HepG2 (cell line): ENCODE results near the gene ITPR1. TPM values are rescaled to one million over a fixed set of nuclear protein-coding genes. Genes with fewer than 3 reads are reported as not detected.

ENCODE experiments used
- ATAC-seq: fragments of 200-7000 bp; cut with Tn5 transposase; 3 replicates; pipeline ENCODE4 v1.9.1; 2020; ENCODE audit warnings: mild to moderate bottlenecking, moderate library complexity
- BruUV-seq: library from RNA; stranded (reverse); fragments of 400-500 nt; replicated peaks from 2 replicates; lab custom pipeline; 2021; lab: Mats Ljungman, UMichigan
- CTCF ChIA-PET: fragments of 300-600 bp; formaldehyde crosslinking; extraction: SDS; loops from one replicate; lab custom pipeline; 2021; ENCODE audit warnings: low total read pairs, inconsistent platforms, low intra/inter-chr PET ratio; lab: Yijun Ruan, JAX
- POLR2A ChIA-PET: fragments of 350-600 bp; sonication (Branson Sonifier 250); formaldehyde crosslinking; loops from one replicate; lab custom pipeline; 2020; ENCODE audit warnings: antibody characterized with exemption, inconsistent platforms; lab: Yijun Ruan, JAX
- DNase-seq: peaks from one replicate; pipeline ENCODE4 v3.0.0-alpha.2; 2015; ENCODE audit warnings: low spot score
- FAIRE-seq: peaks from 3 replicates; lab custom pipeline; 2011; peaks lifted over from hg19 to GRCh38; lab: Jason Lieb, UNC
- H2AFZ ChIP-seq: one replicate; pipeline ENCODE4 v1.6.1; 2011; ENCODE audit warnings: low read length, inconsistent platforms
- H3K27ac ChIP-seq: fragments of 300-600 bp; 3 replicates; pipeline ENCODE4 v1.8.0; 2011; ENCODE audit warnings: mixed run types, mild to moderate bottlenecking, mixed read lengths, low read length, inconsistent platforms; ENCODE audit not compliant: insufficient read depth; ENCODE audit errors: extremely low read length
- H3K27me3 ChIP-seq, 2 experiments: fragments of 200-600 bp in 1 of 2; 2 replicates in 1 of 2; 3 replicates in 1 of 2; pipeline versions ENCODE4 v1.6.0 to v1.8.0; 2011; ENCODE audit warnings: low read length in 2 of 2, mild to moderate bottlenecking in 2 of 2, moderate library complexity in 2 of 2, inconsistent platforms in 1 of 2; ENCODE audit not compliant: insufficient read depth in 2 of 2, control insufficient read depth in 1 of 2
- H3K36me3 ChIP-seq, 2 experiments: fragments of 200-600 bp in 1 of 2; replicated peaks in 1 of 2; 2 replicates in 1 of 2; 3 replicates in 1 of 2; pipeline versions ENCODE4 v1.5.1 to v1.8.0; 2011; ENCODE audit warnings: low read length in 2 of 2, inconsistent platforms in 1 of 2; ENCODE audit not compliant: insufficient read depth in 2 of 2, control insufficient read depth in 1 of 2
- H3K4me1 ChIP-seq: 2 replicates; pipeline ENCODE4 v1.5.1; 2012; ENCODE audit warnings: low read length, inconsistent platforms; ENCODE audit not compliant: insufficient read depth
- H3K4me2 ChIP-seq: 2 replicates; pipeline ENCODE4 v1.6.0; 2011; ENCODE audit warnings: low read depth, low read length, inconsistent platforms
- H3K4me3 ChIP-seq, 3 experiments: fragments of 200-600 bp in 1 of 3; sonication (generic), shearing (Covaris generic) in 1 of 3; replicated peaks in 1 of 3; 2 replicates each; pipeline ENCODE4 v1.5.1; 2011 to 2016; ENCODE audit warnings: low read length in 3 of 3, inconsistent platforms in 2 of 3, low read depth in 2 of 3, mild to moderate bottlenecking in 2 of 3, control low read depth in 1 of 3, mixed read lengths in 1 of 3; ENCODE audit not compliant: insufficient read depth in 1 of 3
- H3K79me2 ChIP-seq: one replicate; pipeline ENCODE4 v1.6.1; 2011; ENCODE audit warnings: low read length, inconsistent platforms; ENCODE audit not compliant: insufficient read depth
- H3K9ac ChIP-seq: 2 replicates; pipeline ENCODE4 v1.6.0; 2011; ENCODE audit warnings: mild to moderate bottlenecking, low read depth, low read length, inconsistent platforms; ENCODE audit not compliant: insufficient read depth
- H3K9me3 ChIP-seq: 2 replicates; pipeline ENCODE4 v1.5.1; 2012; ENCODE audit warnings: mild to moderate bottlenecking, low read length
- H4K20me1 ChIP-seq: 2 replicates; pipeline ENCODE4 v1.6.0; 2011; ENCODE audit warnings: inconsistent platforms, mild to moderate bottlenecking, low read length, moderate library complexity; ENCODE audit not compliant: insufficient read depth
- E2F1 ChIP-seq: sonication (generic); formaldehyde crosslinking; IDR thresholded peaks from 2 replicates; pipeline ENCODE4 v1.5.0; 2020; ENCODE audit warnings: missing genetic modification reagents
- GRHL1 ChIP-seq: sonication (generic); formaldehyde crosslinking; conservative IDR thresholded peaks from 2 replicates; pipeline ENCODE4 v1.8.0; 2022; ENCODE audit warnings: missing genetic modification reagents
- HNRNPK ChIP-seq: fragments of 200-400 bp; formaldehyde crosslinking; IDR thresholded peaks from 2 replicates; pipeline ENCODE4 v1.6.1; 2018; ENCODE audit warnings: low read length, low read depth, moderate library complexity, mild to moderate bottlenecking; ENCODE audit not compliant: poor library complexity, severe bottlenecking
- HNRNPLL ChIP-seq: fragments of 200-400 bp; formaldehyde crosslinking; IDR thresholded peaks from 2 replicates; pipeline ENCODE4 v1.6.1; 2017; ENCODE audit warnings: mild to moderate bottlenecking, low read depth, low read length; ENCODE audit not compliant: poor library complexity, severe bottlenecking
- NFKBIZ ChIP-seq: IDR thresholded peaks from 2 replicates; pipeline ENCODE4 v1.6.1; 2018; ENCODE audit warnings: missing genetic modification reagents, missing compliant biosample characterization
- RARA ChIP-seq: IDR thresholded peaks from 2 replicates; pipeline ENCODE4 v1.6.1; 2016; ENCODE audit warnings: missing genetic modification reagents, missing compliant biosample characterization
- RBAK ChIP-seq: sonication (generic); formaldehyde crosslinking; IDR thresholded peaks from 2 replicates; pipeline ENCODE4 v1.5.1; 2020; ENCODE audit warnings: mild to moderate bottlenecking, missing genetic modification reagents
- RERE ChIP-seq: IDR thresholded peaks from 2 replicates; pipeline ENCODE4 v1.6.1; 2016; ENCODE audit warnings: low read depth, missing genetic modification reagents, missing compliant biosample characterization
- SOX13 ChIP-seq, 3 experiments: fragments of 450-650 bp in 1 of 3; sonication (generic) in 1 of 3; formaldehyde crosslinking in 1 of 3; IDR thresholded peaks in 2 of 3; conservative IDR thresholded peaks in 1 of 3; 2 replicates each; pipeline versions ENCODE4 v1.5.0 to v1.6.1; 2016 to 2020; ENCODE audit warnings: antibody characterized with exemption in 1 of 3, mild to moderate bottlenecking in 1 of 3, missing compliant biosample characterization in 1 of 3, missing genetic modification reagents in 1 of 3, moderate library complexity in 1 of 3
- SRF ChIP-seq: IDR thresholded peaks from 2 replicates; pipeline ENCODE4 v1.6.1; 2011; ENCODE audit warnings: mild to moderate bottlenecking, low read depth, low read length, moderate library complexity
- TEAD2 ChIP-seq: sonication (generic); formaldehyde crosslinking; IDR thresholded peaks from 2 replicates; pipeline ENCODE4 v1.9.0; 2021; ENCODE audit warnings: missing genetic modification reagents
- ZIK1 ChIP-seq: sonication (generic); formaldehyde crosslinking; IDR thresholded peaks from 2 replicates; pipeline ENCODE4 v1.5.0; 2020; ENCODE audit warnings: mild to moderate bottlenecking, low read depth, missing genetic modification reagents, borderline replicate concordance
- ZNF124 ChIP-seq: sonication (generic); formaldehyde crosslinking; IDR thresholded peaks from 2 replicates; pipeline ENCODE4 v1.4.0; 2020; ENCODE audit warnings: missing genetic modification reagents
- ZNF136 ChIP-seq: sonication (generic); formaldehyde crosslinking; IDR thresholded peaks from 2 replicates; pipeline ENCODE4 v1.8.1; 2022; ENCODE audit warnings: low read depth, mild to moderate bottlenecking, moderate library complexity, missing genetic modification reagents
- ZNF282 ChIP-seq: fragments of 450-650 bp; IDR thresholded peaks from 2 replicates; pipeline ENCODE4 v1.6.1; 2018; ENCODE audit not compliant: partially characterized antibody
- ZNF546 ChIP-seq: sonication (generic); formaldehyde crosslinking; conservative IDR thresholded peaks from 2 replicates; pipeline ENCODE4 v1.8.1; 2023; ENCODE audit warnings: mild to moderate bottlenecking, missing genetic modification reagents
- ZNF672 ChIP-seq: sonication (generic); formaldehyde crosslinking; IDR thresholded peaks from 2 replicates; pipeline ENCODE4 v1.8.1; 2022; ENCODE audit warnings: missing genetic modification reagents
- WGBS: methylation state at CpG from one replicate; pipeline ENCODE4 v1.1.6; 2017; ENCODE audit warnings: low lambda C conversion rate; 5-methylcytosine and 5-hydroxymethylcytosine counted together
- in situ Hi-C: cut with HindIII; loops from 2 replicates; pipeline ENCODE4 v1.10.0; 2017; ENCODE audit warnings: low pct_unique_long_range_greater_than_20kb; ENCODE audit not compliant: extremely low pct_ligation_motif_present
- intact Hi-C: fragments of 100-400 bp; cut with micrococcal nuclease; formaldehyde crosslinking; loops from one replicate; pipeline ENCODE4 v1.10.0; 2022; ENCODE audit not compliant: unreplicated experiment
- polyA plus RNA-seq, 8 experiments: library from polyadenylated mRNA; depleted of rRNA in 3 of 8; stranded (reverse) in 7 of 8; unstranded in 1 of 8; fragments of >200 nt; fragmentation: Illumina TruSeq in 4 of 8; extraction: Trizol in 4 of 8; gene quantifications; 2 replicates each; pipeline versions ENCODE4 v1.2.1 to v1.2.3, GENCODE V29; 2011 to 2016; ENCODE audit warnings: low read depth in 4 of 8, missing spikeins in 1 of 8, mixed read lengths in 1 of 8; ENCODE audit not compliant: insufficient read depth in 1 of 8
- total RNA-seq, 5 experiments: library from RNA; depleted of rRNA; stranded (reverse); fragments of >200 nt; fragmentation: Illumina TruSeq; extraction: Trizol; gene quantifications; 2 replicates each; pipeline ENCODE4 v1.2.3, GENCODE V29; 2016; ENCODE audit warnings: low read depth in 1 of 5

The ITPR1 gene
- total and polyA plus RNA-seq, 2 of the 13 experiments (the other 11 are each of a cell fraction or from before 2014, with no cell fraction given) = 10.0 to 11.4 TPM

GRCh38 chr3:4601892-4602291 lies 108.7 kb downstream of the ITPR1 start:
- H3K4me3 ChIP-seq = no peak overlapping the region
- H4K20me1 ChIP-seq = no peaks in the 10 kb centered on the region
- no peaks in the 10 kb centered on the region for H3K9me3 ChIP-seq
- H2AFZ ChIP-seq = no peak overlapping the region
- TF ChIP-seq HNRNPK (no peak), RARA (no peak), HNRNPLL (no peak), TEAD2 (CRISPR knock-in tag) (no peak), ZNF672 (CRISPR knock-in tag) (no peak), NFKBIZ (CRISPR knock-in tag) (no peak), GRHL1 (CRISPR knock-in tag) (no peak), ZNF546 (CRISPR knock-in tag) (no peak), RBAK (CRISPR knock-in tag) (no peak), ZIK1 (CRISPR knock-in tag) (no peak), ZNF282 (no peak), ZNF124 (CRISPR knock-in tag) (no peak), E2F1 (CRISPR knock-in tag) (no peak), SOX13 (IDR thresholded peaks at IDR 0.05) (no peak), SOX13 (CRISPR knock-in tag; conservative IDR thresholded peaks at IDR 0.05 in 1 of 2, IDR thresholded peaks at IDR 0.05 in 1 of 2) (no peak), RERE (no peak), ZNF136 (CRISPR knock-in tag) (no peak), SRF (no peak)
- H3K79me2 ChIP-seq = no peaks in the 10 kb centered on the region
- H3K9ac ChIP-seq = no peak overlapping the region
- H3K27ac ChIP-seq = no peak overlapping the region
- H3K36me3 ChIP-seq = no peaks in the 10 kb centered on the region
- ATAC-seq (no peak), FAIRE-seq (no peak), DNase-seq (no peak)
- no peak overlapping the region for H3K4me2 ChIP-seq
- intact Hi-C loops = no loop called here
- 89% methylated on average over 3 of the region's 3 CpGs for WGBS
- ChIA-PET CTCF (no interaction called here), POLR2A (no interaction called here)
- BruUV-seq = no TSS peak
- H3K27me3 ChIP-seq = no peaks in the 10 kb centered on the region
- peaks cover 15% of the 10 kb centered on the region for H3K4me1 ChIP-seq
- in situ Hi-C loops = no loop called here
